NCI-H2196 treated with DMSO at 0.1 percent for 48 hours (cell line): Measurements from ENCODE around the gene JPH3.

Source experiments
- DNase-seq: peaks from one replicate; lab custom pipeline; 2025; ENCODE audit not compliant: unreplicated experiment; lab: John Stamatoyannopoulos, UW

Gene JPH3

GRCh38 chr16:87694441-87695125, 92.3 kb downstream of the JPH3 start:
- DNase-seq, result no peak

- no peak for DNase-seq
Observed at GRCh38 chr16:87695534-87695933, 93.2 kb downstream of the JPH3 start.

GRCh38 chr16:87696726-87697125, 94.4 kb downstream of the JPH3 start:
- no peak for DNase-seq

GRCh38 chr16:87697256-87697655, 94.9 kb downstream of the JPH3 start:
- DNase-seq, result no peak

- no peak for DNase-seq
Observed at GRCh38 chr16:87697792-87698191, 95.5 kb downstream of the JPH3 start.

- no peak for DNase-seq
Observed at GRCh38 chr16:87698241-87698640, 95.9 kb downstream of the JPH3 start.

- DNase-seq, result no peak
Observed at GRCh38 chr16:87698676-87699199, 96.4 kb downstream of the JPH3 start.

- DNase-seq, result no peak
Observed at GRCh38 chr16:87700406-87701077, 98.2 kb downstream of the JPH3 start.

- DNase-seq, result no peak
Observed at GRCh38 chr16:87701078-87701460, 98.8 kb downstream of the JPH3 start.

GRCh38 chr16:87701505-87701921, 99.2 kb downstream of the JPH3 start:
- no peak for DNase-seq

GRCh38 chr16:87702325-87702811, 100.1 kb downstream of the JPH3 start:
- no peak for DNase-seq

GRCh38 chr16:87703071-87703470, 100.8 kb downstream of the JPH3 start:
- DNase-seq, result no peak

GRCh38 chr16:87703835-87704375, 101.6 kb downstream of the JPH3 start:
- DNase-seq, result no peak

- DNase-seq, result no peak
Observed at GRCh38 chr16:87704754-87705353, 102.5 kb downstream of the JPH3 start.

GRCh38 chr16:87705771-87706277, 103.5 kb downstream of the JPH3 start:
- DNase-seq, result no peak

GRCh38 chr16:87706278-87707000, 104.1 kb downstream of the JPH3 start:
- no peak for DNase-seq

GRCh38 chr16:87707097-87707496, 104.8 kb downstream of the JPH3 start:
- no peak for DNase-seq

- no peak for DNase-seq
Observed at GRCh38 chr16:87707714-87708580, 105.6 kb downstream of the JPH3 start.

- DNase-seq, result no peak
Observed at GRCh38 chr16:87708881-87709638, 106.8 kb downstream of the JPH3 start.
